ENCODE measurements around the gene LACTB.

LACTB gene

DNA sequence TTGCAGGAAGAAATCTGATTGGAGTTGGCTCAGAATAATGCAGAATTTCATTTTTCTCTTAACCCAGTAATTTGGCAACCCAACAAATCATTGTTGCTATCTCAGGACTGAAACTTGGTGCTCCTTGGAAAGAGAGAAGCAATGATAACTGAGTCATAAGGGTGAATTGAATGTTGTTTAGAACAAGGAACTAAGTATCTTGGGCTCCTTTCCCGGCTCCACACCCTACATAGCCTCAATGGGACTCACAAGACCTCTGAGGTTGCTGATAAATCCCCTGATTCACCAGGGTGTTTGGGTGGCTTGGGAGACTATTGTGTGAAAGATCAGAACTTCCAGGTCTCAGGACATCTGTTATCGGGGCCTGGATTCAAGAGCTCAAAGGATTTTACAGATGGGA, 60.0 kb downstream of the LACTB start:
- DNase-seq: no peak

DNA sequence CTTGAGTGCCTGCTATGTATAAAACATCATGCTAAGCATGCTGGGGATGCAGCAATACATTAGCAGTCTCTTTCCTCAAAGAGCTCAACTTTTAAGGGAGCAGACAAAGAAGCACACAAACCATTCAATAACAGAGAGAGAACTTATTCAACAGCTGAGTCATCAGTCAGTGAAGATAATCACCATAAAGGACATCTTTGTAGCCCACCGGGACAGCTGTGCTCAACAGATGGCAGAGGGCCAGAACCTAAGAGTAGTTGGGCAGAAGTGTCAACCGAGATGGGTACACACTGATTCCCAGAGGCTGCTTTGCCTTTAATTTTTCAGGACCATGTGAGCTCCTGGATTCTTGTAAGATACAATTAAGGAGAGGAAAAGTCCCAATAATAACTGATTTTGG, 63.5 kb downstream of the LACTB start:
- no peak for DNase-seq

DNA sequence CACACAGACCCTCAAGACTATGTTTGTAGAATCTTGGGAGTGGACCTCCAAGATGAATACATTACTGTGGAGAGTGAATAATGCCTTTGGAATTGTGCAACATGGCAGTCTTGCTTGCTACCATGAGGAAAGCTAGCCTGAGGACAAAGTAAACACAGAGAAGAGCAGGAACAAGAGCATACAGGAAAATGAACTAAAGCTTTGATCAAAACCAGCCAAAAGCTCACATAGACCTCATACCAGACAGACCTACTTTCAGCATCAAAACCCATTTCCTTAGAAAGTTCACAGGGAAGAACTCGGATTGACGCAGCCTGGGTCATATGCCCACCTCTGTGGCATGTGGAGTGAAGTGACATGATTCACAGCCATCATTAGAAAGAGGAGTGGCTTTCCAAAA, 64.4 kb downstream of the LACTB start:
- no peak for DNase-seq

DNA sequence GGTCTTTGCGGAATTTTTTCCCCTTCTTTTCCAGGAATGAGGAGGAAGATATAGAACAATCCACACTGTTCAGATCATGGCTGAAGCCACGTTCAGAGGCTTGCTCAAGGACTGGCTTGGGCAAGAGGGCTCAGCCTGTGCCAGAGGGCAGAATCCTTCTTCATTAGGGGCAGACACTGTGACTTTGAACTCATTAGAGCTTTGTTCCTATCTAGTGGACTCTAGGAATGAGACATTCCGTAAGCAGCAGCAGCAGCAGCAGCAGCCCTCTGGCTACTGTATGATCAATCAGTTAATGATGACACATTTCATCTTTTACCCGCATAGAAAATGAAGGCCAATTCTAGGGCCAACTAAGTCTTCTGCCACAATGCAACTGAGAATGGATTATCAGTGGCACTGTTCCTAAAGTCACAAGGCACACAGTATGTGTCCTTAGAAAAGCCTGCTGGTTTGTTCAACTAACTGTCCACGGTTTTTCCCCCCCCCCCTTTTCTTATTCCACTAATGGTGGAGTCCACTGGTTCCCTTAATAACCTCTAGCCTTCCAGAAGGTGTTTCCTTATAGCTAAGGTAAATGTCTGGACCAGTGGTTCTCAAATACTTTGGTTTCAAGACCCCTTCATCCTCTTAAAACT, 66.0 kb downstream of the LACTB start:
- DNase-seq: no peak

DNA sequence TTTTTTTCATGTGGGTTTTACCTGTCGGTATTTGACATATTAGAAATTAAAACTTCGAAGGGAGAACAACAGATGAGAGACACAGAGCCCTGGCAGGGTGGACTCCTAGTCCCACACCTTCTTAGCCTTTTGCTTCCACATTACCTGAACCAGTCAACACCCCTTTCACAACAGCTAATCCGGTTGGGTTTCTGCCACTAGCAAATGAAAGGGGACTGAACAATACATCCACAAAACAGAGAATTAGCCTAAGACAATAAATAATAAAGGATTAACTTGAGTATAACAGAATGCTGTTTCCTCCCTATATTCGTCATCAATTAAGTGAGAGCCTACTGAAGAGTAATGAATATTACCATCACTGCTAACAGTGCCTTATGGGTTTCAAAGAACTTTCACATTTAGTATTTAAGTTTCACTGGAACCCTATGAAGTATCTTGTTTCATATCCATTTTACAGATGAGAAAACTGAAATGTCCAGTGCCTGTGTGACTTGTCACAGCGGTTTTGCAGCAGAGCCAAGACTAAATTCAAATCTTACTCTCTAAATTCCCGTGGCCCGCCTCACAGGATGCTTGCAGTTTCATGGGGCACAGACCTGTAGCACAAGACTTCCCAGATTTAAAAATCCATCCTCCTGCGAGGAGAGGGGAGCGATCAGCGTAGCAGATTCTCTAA, 66.7 kb downstream of the LACTB start:
- DNase-seq: no peak

DNA sequence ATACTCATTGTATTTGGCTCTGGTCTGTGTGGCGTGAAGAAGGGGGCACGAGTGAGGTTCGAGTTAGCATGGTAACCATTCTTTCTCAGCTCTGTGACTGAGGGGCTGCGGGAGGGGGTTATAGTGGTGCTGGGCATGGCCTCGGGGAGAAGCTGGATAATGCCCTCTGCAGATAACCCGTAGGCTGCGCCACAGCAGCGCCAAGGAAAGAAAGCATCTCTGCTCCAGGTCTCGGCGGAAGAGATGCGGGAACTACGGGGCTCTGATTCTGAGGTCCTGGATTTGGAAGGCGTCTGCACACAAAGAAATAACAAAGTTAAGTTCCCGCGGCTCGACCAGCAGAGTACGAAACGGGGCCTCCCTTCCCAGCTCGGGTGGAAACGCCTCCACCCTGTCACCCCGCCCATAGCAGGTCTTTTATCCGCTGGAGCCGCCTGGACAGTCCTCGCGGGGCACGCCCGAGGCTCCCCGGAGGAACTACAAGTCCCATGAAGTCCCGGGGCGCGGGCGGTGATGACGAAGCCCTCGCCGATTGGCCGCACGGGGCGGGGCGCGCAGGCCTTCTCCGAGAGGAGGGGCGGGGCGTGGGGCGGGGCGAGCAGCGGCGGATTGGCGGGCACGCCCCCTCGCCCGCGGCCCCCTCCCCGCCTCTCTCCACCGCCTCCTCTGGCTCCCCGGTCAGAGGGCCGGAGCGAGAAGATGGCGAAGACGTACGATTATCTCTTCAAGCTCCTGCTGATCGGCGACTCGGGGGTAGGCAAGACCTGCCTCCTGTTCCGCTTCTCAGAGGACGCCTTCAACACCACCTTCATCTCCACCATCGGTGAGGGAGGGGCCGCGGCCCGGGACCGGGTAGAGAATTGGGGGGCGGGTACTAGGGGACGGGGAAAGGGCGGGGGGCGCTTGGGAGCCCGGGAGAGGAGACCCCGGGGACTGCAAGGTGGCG, 67.5 kb downstream of the LACTB start, which contains the start of gene RAB8B:
Gene RAB8B (plus strand): TSS at position 681 of the 946 bp plus-strand sequence. CDS start 19 bp downstream, at position 700.
- peak; percentile 87 for DNase-seq

DNA sequence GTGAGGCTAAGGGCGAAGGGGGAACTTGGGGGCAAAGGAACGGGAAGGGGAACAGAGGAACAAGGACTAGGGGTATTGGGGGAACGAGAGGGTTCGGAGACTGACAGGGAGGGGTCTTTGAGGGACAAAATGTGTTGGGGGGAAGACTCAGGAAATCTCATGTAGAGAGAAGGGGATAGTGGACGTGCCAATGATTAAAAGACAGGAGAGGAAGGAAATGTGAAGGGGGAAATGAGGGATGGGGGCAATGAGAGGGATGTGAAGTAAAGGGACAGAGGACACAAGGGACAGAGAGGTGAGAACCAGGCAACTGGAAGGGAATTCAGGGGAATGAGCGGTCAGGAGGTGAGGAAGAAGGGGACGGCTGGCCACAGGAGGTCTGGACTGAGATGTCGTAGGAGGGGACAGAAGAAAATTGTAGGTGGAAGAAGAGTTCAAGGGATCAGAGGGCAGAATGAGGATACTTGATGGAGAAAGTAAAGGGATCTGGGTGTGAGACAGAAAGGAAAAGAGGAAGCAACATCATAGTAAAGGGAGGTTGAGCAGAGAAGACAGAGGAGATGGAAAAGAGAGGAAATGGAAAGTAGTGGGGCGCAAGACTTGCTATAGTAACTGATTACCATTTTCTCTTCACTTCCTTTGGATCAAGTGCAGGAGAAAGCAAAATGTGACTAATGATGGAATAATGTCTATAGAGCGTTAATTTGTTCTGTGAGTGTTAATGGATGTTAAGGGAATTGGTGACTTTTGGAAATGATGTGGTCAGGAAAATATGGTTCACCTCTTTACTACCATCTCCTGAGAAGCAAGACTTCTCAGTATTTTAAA, 68.5 kb downstream of the LACTB start:
- no peak for DNase-seq

DNA sequence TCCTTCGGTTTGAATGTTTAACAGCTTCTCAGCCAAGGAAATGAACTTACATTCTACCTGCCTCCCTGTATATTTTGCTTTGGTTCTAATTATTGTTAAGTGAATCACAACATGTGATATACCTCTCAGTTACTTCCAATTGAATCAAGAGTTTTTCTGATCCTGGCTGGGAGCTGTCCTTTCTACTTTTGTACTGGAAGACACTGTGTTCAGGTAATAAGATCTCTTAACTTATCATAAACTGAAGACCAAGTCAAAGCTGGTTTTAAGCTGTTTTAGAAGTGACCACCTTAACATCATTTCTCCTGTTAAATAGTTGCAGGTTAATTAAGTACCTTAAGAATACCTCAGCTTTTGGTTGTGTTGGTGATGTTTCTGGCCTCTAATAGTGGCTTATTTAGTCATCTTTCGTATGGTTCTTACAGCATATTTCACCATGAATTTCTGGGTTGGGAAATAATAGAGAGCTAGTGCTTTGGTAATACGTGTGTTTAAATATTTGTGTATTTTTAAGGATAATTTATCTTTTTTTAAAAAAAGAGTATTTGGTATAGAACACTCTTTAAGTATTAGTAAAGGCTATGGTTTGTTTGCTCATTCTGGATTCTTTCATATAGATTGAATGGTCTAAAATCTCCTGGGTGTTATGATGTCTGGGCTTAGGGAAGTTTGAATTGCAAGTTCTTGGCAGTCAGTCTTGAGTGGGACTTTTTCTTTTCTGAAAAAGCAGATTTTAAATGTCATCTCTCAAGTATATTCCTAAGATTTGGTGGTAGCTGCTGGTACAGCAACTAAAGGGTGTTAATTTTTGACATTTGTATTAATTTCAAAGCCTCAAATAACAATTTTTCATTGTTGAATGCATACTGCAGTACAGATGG, 69.3 kb downstream of the LACTB start:
- DNase-seq: no peak
